Measurements from ENCODE around the gene ZNF74.

DNA sequence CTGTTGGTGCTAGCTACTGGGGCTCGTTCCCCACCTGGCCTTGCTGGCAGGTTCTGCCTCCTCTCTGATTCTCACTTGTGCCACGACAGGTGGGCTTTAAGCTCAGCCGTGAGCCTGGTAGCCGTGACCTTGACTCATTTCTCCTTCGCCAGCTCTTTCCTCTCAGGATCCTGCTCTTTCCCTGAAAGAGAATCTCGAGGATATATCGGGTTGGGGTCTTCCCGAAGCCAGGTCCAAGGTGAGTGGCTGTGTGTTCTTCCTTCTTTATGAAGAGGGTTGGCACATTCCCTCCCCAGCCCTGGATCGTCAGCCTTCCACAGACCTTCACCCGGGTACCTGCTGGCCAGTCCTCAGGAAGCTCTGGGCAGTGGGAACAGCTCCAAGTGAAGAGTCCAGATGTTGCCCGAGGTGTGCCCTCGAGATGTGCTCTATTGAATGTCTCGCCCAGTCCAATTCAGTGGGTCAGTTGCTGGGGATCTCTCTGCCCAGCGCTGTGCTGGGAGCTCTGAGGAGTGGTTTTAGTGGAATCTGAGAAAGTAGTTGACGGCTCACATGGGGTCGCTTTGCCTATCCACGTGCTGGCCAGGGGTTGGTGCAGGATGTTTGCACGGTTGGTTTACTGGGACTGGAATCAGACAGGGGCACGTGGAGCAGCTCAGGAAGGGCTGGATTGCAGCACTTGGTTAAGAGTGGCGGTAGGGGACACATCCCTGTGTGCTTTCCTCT, 1.4 kb downstream of the ZNF74 start:
- TF ChIP-seq, protein P1, sequence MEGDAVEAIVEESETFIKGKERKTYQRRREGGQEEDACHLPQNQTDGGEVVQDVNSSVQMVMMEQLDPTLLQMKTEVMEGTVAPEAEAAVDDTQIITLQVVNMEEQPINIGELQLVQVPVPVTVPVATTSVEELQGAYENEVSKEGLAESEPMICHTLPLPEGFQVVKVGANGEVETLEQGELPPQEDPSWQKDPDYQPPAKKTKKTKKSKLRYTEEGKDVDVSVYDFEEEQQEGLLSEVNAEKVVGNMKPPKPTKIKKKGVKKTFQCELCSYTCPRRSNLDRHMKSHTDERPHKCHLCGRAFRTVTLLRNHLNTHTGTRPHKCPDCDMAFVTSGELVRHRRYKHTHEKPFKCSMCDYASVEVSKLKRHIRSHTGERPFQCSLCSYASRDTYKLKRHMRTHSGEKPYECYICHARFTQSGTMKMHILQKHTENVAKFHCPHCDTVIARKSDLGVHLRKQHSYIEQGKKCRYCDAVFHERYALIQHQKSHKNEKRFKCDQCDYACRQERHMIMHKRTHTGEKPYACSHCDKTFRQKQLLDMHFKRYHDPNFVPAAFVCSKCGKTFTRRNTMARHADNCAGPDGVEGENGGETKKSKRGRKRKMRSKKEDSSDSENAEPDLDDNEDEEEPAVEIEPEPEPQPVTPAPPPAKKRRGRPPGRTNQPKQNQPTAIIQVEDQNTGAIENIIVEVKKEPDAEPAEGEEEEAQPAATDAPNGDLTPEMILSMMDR (IDR thresholded peaks at IDR 0.05): no peak
- TF ChIP-seq POLR2A (IDR thresholded peaks at IDR 0.05): no peak
